ENCODE results near the gene DNAJB13.

Gene DNAJB13

GRCh38 chr11:74001822-74002286 lies 51.0 kb downstream of the DNAJB13 start:
- no peak for DNase-seq

GRCh38 chr11:74002832-74003231 lies 52.0 kb downstream of the DNAJB13 start:
- no peak for DNase-seq

- no peak for DNase-seq
These were observed 53.3 kb downstream of the DNAJB13 start for GRCh38 chr11:74004046-74004695.

- no peak for DNase-seq
These were observed 54.2 kb downstream of the DNAJB13 start for GRCh38 chr11:74004759-74005615.

GRCh38 chr11:74005721-74006517 lies 55.1 kb downstream of the DNAJB13 start:
- no peak for DNase-seq

GRCh38 chr11:74006743-74007304 lies 56.0 kb downstream of the DNAJB13 start:
- DNase-seq, result no peak

- DNase-seq, result no peak
These were observed 57.0 kb downstream of the DNAJB13 start for GRCh38 chr11:74007691-74008372.

- no peak for DNase-seq
These were observed 57.8 kb downstream of the DNAJB13 start, which contains the start of gene UCP3 for GRCh38 chr11:74008373-74009229. UCP3 (minus strand) TSS chr11:74009085; CDS start chr11:74007042, 2,043 bp downstream.

GRCh38 chr11:74009230-74009547 lies 58.4 kb downstream of the DNAJB13 start:
- no peak for DNase-seq

GRCh38 chr11:74009675-74010305 lies 59.0 kb downstream of the DNAJB13 start:
- no peak for DNase-seq

GRCh38 chr11:74010306-74011300 lies 59.8 kb downstream of the DNAJB13 start:
- DNase-seq, result no peak

- no peak for DNase-seq
These were observed 60.7 kb downstream of the DNAJB13 start for GRCh38 chr11:74011360-74012073.

- DNase-seq, result no peak
These were observed 61.4 kb downstream of the DNAJB13 start for GRCh38 chr11:74012074-74012809.

GRCh38 chr11:74013141-74013540 lies 62.3 kb downstream of the DNAJB13 start:
- no peak for DNase-seq

GRCh38 chr11:74014880-74015279 lies 64.1 kb downstream of the DNAJB13 start:
- no peak for DNase-seq

- DNase-seq, result no peak
These were observed 65.3 kb downstream of the DNAJB13 start for GRCh38 chr11:74015919-74016684.

GRCh38 chr11:74017631-74018030 lies 66.8 kb downstream of the DNAJB13 start:
- no peak for DNase-seq
